ENCODE data around the gene MPZ. TPM values are rescaled to one million over a fixed set of nuclear protein-coding genes. Genes with fewer than 3 reads are reported as not detected.

MPZ gene
- total and polyA plus RNA-seq, 9 of the 15 experiments (the other 6 are each of a cell fraction or from before 2014, with no cell fraction given), result 0.22 to 16.6 (median 10.9) TPM

DNA sequence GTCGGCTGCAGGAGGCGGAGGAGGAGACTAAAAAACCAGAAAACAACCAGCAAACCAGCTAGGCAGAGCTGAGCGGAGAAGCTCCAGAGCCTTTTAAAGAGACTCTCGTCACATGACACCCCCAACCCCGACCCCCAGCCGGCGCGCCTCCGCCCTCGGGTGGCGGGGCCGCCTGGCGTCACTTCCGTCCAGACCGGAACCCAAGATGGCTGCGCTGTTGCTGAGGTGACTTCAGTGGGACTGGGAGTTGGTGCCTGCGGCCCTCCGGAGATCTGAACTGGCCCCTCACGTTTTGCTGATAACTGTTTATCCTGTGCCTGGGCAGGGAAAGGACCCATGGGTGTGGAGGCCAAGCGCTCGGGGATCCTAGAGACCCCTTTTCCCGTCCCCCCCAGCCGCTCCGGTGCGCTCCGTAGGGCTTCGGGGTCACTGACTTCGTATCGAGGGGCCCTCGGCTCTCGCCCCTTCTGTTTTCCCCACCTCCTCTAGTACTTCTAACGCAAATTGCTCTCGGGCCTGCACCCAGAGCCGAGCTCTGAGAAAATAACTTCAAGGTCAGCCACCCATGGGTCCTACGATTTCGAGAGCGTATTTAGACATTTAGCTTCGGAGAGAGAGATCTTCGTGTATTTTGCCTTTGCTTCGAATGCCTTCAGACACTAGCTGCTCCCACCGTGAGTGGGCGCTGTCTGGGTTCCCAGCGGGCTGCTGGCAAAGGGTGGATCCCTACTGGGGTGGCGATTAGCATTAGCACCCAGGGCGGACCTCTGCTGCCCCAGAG is 4.6 kb upstream of the MPZ start, which contains the start of gene SDHC (continued):
- TF ChIP-seq E2F1 (CRISPR knock-in tag; IDR thresholded peaks at IDR 0.05) (0 out of 2 replicates have a peak, but pooled peaks have one; percentile 30), ZNF274 (IDR thresholded peaks at IDR 0.05; ENCODE audit: borderline replicate concordance, low read depth, low read length) (no peak), ARHGAP35 (IDR thresholded peaks at IDR 0.05; ENCODE audit: partially characterized antibody) (no peak), MYC (IDR thresholded peaks at IDR 0.05; ENCODE audit: low read depth, low read length) (no peak), MYC (CRISPR knock-in tag; IDR thresholded peaks at IDR 0.05; ENCODE audit: borderline replicate concordance, low read depth) (0 out of 2 replicates have a peak, but pooled peaks have one; percentile 58), NELFE (IDR thresholded peaks at IDR 0.05; ENCODE audit: insufficient read depth, insufficient read length) (no peak), TCF3 (CRISPR knock-in tag; IDR thresholded peaks at IDR 0.05) (no peak), POLR3A (IDR thresholded peaks at IDR 0.05; ENCODE audit: borderline replicate concordance, extremely low read depth, insufficient read depth, insufficient read length) (no peak), TBP (optimal IDR thresholded peaks at IDR 0.05; ENCODE audit: low read depth, low read length) (peak; percentile 93), GTF3C2 (IDR thresholded peaks at IDR 0.05; ENCODE audit: borderline replicate concordance, extremely low read depth, insufficient read length) (no peak), ZZZ3 (IDR thresholded peaks at IDR 0.05) (no peak), USF2 (CRISPR knock-in tag; IDR thresholded peaks at IDR 0.05) (peak; percentile 89), NR4A1 (CRISPR knock-in tag; IDR thresholded peaks at IDR 0.05) (no peak; the same call in 1 of the 2 replicates), NR4A1 (tag; IDR thresholded peaks at IDR 0.05) (peak; percentile 62), KLF6 (CRISPR knock-in tag; IDR thresholded peaks at IDR 0.05; ENCODE audit: borderline replicate concordance) (peak; percentile 70; the same call in 1 of the 2 replicates)
- TF ChIP-seq, protein P1, sequence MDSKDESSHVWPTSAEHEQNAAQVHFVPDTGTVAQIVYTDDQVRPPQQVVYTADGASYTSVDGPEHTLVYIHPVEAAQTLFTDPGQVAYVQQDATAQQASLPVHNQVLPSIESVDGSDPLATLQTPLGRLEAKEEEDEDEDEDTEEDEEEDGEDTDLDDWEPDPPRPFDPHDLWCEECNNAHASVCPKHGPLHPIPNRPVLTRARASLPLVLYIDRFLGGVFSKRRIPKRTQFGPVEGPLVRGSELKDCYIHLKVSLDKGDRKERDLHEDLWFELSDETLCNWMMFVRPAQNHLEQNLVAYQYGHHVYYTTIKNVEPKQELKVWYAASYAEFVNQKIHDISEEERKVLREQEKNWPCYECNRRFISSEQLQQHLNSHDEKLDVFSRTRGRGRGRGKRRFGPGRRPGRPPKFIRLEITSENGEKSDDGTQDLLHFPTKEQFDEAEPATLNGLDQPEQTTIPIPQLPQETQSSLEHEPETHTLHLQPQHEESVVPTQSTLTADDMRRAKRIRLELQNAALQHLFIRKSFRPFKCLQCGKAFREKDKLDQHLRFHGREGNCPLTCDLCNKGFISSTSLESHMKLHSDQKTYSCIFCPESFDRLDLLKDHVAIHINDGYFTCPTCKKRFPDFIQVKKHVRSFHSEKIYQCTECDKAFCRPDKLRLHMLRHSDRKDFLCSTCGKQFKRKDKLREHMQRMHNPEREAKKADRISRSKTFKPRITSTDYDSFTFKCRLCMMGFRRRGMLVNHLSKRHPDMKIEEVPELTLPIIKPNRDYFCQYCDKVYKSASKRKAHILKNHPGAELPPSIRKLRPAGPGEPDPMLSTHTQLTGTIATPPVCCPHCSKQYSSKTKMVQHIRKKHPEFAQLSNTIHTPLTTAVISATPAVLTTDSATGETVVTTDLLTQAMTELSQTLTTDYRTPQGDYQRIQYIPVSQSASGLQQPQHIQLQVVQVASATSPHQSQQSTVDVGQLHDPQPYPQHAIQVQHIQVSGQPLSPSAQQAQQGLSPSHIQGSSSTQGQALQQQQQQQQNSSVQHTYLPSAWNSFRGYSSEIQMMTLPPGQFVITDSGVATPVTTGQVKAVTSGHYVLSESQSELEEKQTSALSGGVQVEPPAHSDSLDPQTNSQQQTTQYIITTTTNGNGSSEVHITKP (IDR thresholded peaks at IDR 0.05; ENCODE audit: partially characterized antibody), result peak; percentile 64
